ENCODE measurements around the gene CNTNAP2.
"Not testable (repeated sequence)": the region's sequence is repeated elsewhere in the genome, so short reads cannot be mapped to it uniquely, and the experiment has no call there.

CNTNAP2 gene

DNA sequence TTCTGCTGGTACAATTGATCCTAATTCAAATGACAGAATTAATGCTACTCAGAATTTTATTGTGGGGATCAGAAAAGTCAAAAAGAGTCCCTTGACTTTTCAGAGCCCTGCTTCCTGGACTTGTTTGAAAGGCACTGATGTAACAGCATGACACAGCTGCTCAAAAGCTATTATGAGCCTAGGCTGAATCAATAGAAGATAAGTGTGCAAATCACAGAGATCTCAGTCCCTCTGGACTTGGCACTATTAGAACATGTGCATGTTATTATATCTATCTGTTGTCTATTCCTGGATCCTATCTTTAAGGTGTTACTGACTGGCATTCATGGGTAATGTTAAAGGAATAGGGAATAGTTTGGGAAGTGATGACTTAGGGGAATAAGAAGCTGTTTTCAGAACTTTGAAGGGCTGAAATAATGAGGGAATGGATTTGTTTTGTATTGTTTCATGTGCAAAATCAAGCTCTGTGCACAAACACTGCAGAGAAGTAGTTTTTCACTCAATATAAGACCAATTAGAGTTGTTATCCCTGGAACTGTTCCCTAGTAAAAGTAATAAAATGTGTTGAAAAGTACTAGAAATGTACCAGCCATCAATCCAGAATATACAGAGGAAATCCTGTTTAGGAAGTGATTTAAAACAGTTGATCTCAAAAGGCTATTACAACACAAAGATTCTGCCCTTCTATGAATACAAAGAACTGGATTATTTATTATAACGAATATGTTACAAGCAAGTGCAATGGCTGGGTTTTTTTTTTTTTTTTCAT, 1659.1 kb downstream of the CNTNAP2 start:
- DNase-seq (ENCODE audit: low spot score) = no peak

DNA sequence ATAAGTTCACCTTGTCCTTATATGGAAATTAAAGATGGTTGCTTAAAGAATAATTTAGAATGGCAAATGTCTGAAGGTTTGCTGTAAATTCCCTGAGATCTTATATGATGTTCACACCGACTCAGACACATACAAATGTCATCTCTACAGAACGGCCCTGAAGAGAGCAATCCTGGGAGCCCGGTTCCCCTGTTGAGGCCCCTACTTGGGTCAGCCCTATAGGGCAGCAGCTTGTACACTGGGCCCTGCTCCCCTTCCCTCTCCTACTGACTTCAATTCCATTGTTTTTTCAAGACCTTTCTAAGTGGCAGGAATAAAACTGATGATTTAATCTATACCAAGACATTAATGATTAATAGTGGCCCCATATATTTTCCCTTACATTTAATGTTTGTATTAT, 1660.7 kb downstream of the CNTNAP2 start:
- DNase-seq (ENCODE audit: low spot score) = no peak

DNA sequence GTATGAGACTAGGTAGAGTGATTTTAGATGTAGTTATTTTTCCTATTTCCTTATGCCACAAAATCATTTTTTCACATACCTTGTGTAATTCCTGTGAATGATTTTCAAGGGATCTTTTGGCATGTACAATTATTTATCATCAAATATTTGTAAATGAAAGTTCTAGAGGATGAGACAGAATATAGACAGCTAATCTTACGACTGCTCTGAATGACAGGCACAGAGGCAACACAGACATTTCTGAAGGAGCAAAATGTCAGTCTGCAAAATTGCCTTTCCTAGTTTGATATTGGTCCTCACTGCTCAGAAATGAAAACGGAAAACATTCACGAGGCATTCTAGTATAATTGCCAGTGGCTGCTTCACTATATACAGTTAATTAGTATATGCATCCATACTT, 1663.3 kb downstream of the CNTNAP2 start:
- DNase-seq (ENCODE audit: low spot score) = no peak

DNA sequence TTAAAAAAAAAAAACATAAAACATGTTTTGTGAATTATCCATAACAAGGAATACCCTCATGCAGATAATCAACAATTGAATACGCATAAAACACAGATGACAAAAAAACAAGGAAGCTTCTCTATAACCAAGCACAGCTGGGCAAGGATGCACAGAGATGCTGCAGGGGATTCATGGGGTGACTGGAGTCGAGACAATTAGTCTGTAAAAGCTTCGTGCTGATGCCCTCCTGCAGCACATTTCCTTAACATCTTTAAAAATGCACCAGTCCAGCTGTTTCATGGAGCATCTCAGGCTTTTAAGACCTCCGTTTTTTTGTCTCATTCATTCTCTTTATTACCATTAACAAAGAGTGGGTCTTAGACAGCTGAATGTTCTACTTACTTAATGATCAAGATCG, 1680.0 kb downstream of the CNTNAP2 start:
- DNase-seq (ENCODE audit: low spot score) = no peak

DNA sequence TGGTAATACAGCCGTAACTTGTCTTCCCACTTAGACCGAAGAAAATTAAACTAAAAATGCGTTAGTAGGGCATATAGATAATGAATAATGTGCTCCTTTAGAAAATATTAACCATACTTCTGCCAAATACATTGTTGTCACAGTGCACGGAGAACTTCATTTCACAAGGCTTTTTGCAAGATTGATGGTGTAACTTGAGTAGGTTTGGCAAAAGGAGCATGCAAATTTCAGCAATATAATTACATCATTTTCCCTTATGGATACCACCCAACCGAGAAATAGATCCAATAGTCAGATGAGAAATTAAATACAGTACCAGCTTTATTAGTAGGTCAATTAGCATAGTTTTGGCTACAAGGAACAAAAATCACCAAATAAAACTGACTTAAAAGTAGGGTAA, 1681.4 kb downstream of the CNTNAP2 start:
- DNase-seq (ENCODE audit: low spot score) = no peak

- DNase-seq (ENCODE audit: low spot score) = not testable (repeated sequence)
Observed at GRCh38 chr7:147801762-147802161, 1685.2 kb downstream of the CNTNAP2 start.

GRCh38 chr7:147803151-147803550, 1686.5 kb downstream of the CNTNAP2 start:
- no peak for DNase-seq (ENCODE audit: low spot score)

GRCh38 chr7:147803606-147804005, 1687.0 kb downstream of the CNTNAP2 start:
- DNase-seq (ENCODE audit: low spot score) = no peak

GRCh38 chr7:147804032-147804431, 1687.4 kb downstream of the CNTNAP2 start:
- DNase-seq (ENCODE audit: low spot score) = no peak

GRCh38 chr7:147805996-147806576, 1689.5 kb downstream of the CNTNAP2 start:
- DNase-seq (ENCODE audit: low spot score) = no peak

DNA sequence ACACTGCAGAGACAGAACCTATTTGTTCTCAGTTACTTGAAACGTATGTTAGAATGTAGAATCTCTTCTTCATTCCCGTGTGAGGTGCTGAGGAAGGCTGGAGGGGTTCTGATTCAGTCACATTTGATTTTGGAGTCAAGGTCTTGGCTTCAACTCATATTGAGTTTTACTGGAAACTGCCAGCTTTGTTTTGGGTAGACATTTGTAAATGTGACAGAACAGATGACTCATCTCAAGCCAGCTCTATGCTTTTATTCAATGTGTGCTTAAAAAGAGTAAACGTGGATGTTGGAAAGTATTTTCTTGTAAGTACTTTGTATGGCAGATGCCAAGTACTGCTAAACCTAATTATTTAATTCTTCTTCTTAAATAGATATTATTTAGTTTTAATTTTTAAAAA, 1693.2 kb downstream of the CNTNAP2 start:
- DNase-seq (ENCODE audit: low spot score) = no peak

DNA sequence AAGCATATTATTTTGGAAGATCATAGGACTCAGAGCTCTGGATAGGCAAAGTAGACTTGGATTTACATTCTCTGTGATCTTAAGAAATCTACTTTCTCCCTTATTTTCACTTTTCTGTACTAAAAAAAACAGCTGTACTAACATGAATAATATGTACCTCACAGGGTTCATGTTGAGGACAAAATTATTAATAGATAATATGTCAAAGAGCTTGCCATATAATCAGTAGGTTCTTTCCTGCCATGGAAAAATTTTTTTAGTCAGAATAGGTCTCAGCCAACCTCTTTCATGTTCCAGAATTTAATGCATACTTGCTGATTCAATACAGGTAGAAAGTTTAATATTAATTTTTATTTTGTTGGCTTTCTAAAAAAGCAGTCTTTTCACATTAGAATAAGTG, 1693.7 kb downstream of the CNTNAP2 start:
- DNase-seq (ENCODE audit: low spot score) = no peak

- DNase-seq (ENCODE audit: low spot score) = no peak
Observed at GRCh38 chr7:147811923-147812322, 1695.3 kb downstream of the CNTNAP2 start.

DNA sequence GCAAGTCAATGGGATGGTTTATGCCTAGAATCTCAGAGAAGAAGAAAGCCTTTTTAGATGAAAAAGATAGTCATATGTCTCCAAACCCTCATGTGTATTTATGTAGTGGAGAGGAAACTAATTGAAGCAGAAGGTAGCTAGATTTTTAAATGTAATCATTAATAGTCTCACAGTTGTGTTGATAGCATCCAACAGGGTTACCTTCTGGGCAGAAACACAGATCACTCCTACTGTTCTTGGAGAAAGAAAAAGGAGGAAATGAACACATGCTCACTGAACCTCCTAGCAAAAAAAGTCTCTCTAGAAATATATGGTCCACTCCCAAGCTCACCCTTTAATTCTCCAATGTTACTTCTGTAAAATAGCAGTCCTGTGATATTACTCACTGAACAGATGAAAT, 1696.7 kb downstream of the CNTNAP2 start:
- DNase-seq (ENCODE audit: low spot score) = no peak

DNA sequence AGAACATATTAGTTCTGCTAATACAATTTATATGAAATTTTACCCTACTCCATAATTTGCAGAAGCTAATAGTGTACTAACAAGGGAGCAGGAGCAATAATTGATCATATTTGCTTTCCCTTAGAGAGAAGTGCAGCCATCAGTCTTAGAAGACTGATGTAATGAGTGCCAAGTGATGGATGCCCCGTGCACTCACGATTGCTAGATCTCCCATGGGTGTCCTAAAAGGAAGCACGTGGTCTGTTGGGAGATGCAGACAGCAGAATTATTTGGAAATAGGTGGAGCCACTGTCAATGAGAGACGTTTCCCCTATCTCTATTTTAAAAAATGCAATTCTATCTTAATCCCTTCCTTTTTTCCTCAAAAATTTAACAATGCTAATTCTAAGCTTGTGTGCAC, 1701.7 kb downstream of the CNTNAP2 start:
- DNase-seq (ENCODE audit: low spot score) = no peak

GRCh38 chr7:147824671-147825070, 1708.1 kb downstream of the CNTNAP2 start:
- DNase-seq (ENCODE audit: low spot score) = no peak

- no peak for DNase-seq (ENCODE audit: low spot score)
Observed at GRCh38 chr7:147829016-147829415, 1712.4 kb downstream of the CNTNAP2 start.

GRCh38 chr7:147833557-147833956, 1717.0 kb downstream of the CNTNAP2 start:
- DNase-seq (ENCODE audit: low spot score) = no peak

DNA sequence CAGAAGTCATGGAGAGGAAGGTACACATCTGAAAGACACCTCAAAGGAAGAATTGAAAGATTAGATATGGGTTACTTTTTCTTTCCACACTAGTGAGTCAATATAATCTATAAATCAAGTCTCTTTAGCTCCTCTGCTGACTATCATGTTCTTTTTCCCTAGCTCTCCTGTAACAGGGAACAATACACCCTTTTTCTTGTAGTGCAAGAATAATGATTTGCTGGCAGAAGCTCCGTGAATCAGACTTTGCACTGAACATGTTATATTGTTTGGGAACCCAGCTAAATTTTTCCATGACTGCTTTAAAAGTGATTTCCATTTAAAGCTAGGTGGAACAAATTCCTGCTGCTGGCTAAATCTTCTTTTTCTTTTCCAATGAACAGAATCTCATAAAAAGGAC, 1717.4 kb downstream of the CNTNAP2 start:
- no peak for DNase-seq (ENCODE audit: low spot score)

DNA sequence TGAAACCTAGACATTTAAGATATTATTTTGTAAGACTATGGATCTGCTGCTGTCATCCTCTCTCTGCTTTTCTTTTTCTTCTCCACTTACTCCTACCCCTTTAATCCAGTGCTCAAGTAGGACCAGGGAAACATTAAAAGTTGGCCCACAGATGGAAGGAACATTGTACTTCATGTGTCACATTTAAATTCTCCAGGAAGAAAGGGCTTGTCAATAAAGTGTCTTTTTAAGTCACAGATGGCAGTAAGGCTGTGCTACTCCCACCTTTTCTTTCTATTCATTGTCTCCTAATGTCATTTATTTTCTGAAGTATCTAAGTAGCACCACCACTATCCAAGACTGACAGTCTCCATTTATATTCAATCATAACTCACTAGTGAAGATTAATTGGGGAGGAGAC, 1736.2 kb downstream of the CNTNAP2 start:
- DNase-seq (ENCODE audit: low spot score) = no peak

GRCh38 chr7:147857152-147858140, 1740.8 kb downstream of the CNTNAP2 start:
- DNase-seq (ENCODE audit: low spot score) = no peak

- no peak for DNase-seq (ENCODE audit: low spot score)
Observed at GRCh38 chr7:147858421-147858820, 1741.8 kb downstream of the CNTNAP2 start.

DNA sequence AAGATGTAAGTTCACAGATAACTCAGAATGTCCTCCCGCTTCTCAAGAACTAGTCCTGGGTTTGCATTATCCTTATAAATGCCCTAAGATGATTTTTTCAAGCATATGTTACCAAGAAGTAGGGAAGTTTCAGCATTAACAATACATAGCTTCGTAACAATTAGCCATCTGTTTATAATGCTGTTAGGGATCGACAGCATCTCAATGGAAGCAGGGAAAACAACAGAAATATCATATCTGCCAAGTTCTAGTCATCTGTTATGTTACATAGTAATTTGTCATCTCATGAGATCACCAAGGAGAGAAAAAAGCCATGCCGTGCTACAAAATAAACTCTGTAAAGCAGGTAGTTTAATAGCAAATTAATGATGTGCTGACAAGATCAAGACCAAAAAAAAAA, 1742.4 kb downstream of the CNTNAP2 start:
- no peak for DNase-seq (ENCODE audit: low spot score)

Data from hepatic stellate cell (primary cell).